ENCODE results near the gene KLK2. TPM values are rescaled to one million over a fixed set of nuclear protein-coding genes. Genes with fewer than 3 reads are reported as not detected.

Gene KLK2
- total and polyA plus RNA-seq, 2 of the 8 experiments (the other 6 are each of a cell fraction or from before 2014, with no cell fraction given): 0.20 TPM; not detected in 1

DNA sequence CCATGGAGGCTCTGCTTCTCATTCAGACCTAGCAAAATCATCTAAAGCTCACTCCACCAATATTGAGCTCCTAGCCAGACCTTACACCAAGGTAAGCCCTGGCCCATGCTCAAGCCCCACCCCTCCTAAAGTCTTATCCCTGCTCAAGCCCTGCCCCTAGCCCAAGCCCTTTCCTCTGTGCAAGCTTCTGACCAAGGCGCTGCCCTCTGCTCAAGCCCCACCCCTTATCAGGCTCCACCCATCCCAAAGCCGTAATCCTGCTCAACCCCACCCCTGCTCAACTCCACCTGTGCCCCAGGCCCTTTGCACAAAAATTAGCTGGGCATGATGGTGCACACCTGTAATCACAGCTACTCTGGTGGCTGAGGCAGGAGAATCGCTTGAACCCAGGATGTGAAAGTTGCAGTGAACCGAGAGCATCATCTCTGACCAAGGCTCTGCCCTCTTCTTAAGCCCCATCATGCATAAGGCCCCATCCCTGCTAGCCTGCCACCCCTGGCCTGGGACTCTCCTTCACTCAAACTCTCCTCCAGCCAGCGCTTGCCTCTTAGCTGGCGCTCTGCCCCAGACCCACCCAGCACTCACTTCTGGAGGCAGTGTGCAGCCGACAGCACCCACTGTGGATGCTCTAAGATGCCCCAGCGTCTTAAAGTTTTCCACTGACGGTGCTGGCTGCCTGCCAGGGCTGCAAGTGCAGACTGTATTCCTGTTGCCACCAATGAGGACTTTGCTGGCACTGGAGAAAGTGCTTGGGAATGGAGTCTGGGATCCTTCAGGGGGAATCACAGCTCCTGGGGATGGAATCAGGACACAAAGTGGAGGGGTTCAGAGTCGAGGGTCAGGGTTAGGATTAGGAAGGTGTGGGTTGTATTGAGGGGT, 21.5 kb downstream of the KLK2 start:
- Histone ChIP-seq H2BK20ac (ENCODE audit: low read length) (no peak overlapping the region), H3K27ac (ENCODE audit: low read depth, low read length) (no peak overlapping the region), H3K27me3 (replicated peaks in 1 of 4; ENCODE audit: control insufficient read depth in 3 of 4, extremely low read depth in 1 of 4, insufficient read depth in 3 of 4, low read length in 3 of 4) (peaks cover 0 to 3% (median 1%) of the 10 kb centered on the region in 4 experiments; a peak in 1 of 7 replicates), H3K4me3 (ENCODE audit: extremely low read depth in 1 of 4, insufficient read depth in 2 of 4, low read depth in 3 of 4, low read length in 4 of 4) (no peak overlapping the region), H3K9me3 (ENCODE audit: insufficient read depth in 2 of 2, low read depth in 1 of 2, low read length in 1 of 2) (peaks cover 23 to 26% of the 10 kb centered on the region in 2 experiments), H3K18ac (ENCODE audit: extremely low read depth, low read length) (no peak overlapping the region), H3K23me2 (ENCODE audit: low read depth, low read length) (no peaks in the 10 kb centered on the region; the same call in 1 of the 2 replicates), H4K8ac (ENCODE audit: extremely low read depth, insufficient read depth, low read length) (no peak overlapping the region), H2BK12ac (ENCODE audit: low read depth, low read length) (no peak overlapping the region), H4K91ac (replicated peaks; ENCODE audit: insufficient read length, low read length) (no peak overlapping the region), H2BK5ac (ENCODE audit: low read depth, low read length) (no peak overlapping the region), H4K20me1 (replicated peaks in 1 of 2; ENCODE audit: control insufficient read depth in 1 of 2, insufficient read depth in 2 of 2, low read length in 2 of 2) (peaks cover 0 to 2% of the 10 kb centered on the region in 2 experiments), H3K4ac (replicated peaks; ENCODE audit: insufficient read length, low read depth, low read length) (no peak overlapping the region), H2AFZ (ENCODE audit: low read length) (no peak overlapping the region), H2BK120ac (replicated peaks; ENCODE audit: low read depth, low read length) (no peak overlapping the region), H3K23ac (ENCODE audit: insufficient read length) (no peak overlapping the region), H3K56ac (replicated peaks; ENCODE audit: insufficient read length, low read depth, low read length) (no peak overlapping the region), H2AK5ac (ENCODE audit: low read depth, low read length) (no peak overlapping the region), H3K79me1 (ENCODE audit: low read depth, low read length) (no peaks in the 10 kb centered on the region), H4K5ac (ENCODE audit: insufficient read length, low read depth, low read length) (no peak overlapping the region), H3K4me2 (ENCODE audit: insufficient read depth in 1 of 2, low read depth in 2 of 2, low read length in 2 of 2) (no peak overlapping the region), H3K4me1 (replicated peaks in 1 of 4; ENCODE audit: control insufficient read depth in 3 of 4, insufficient read depth in 4 of 4, low read length in 3 of 4) (no peaks in the 10 kb centered on the region), H3K9ac (replicated peaks in 1 of 4; ENCODE audit: extremely low read depth in 1 of 4, low read depth in 3 of 4, low read length in 3 of 4) (no peak overlapping the region), H3K14ac (ENCODE audit: insufficient read length) (no peak overlapping the region), H3K79me2 (ENCODE audit: control insufficient read depth in 1 of 2, insufficient read depth in 2 of 2, low read length in 2 of 2) (no peaks in the 10 kb centered on the region), H2BK15ac (ENCODE audit: low read length) (no peak overlapping the region), H3K36me3 (ENCODE audit: control insufficient read depth in 2 of 4, insufficient read depth in 4 of 4, low read length in 3 of 4) (no peaks in the 10 kb centered on the region)
- TF ChIP-seq KDM5A (IDR thresholded peaks at IDR 0.05; ENCODE audit: low read length) (no peak), EGR1 (IDR thresholded peaks at IDR 0.05; ENCODE audit: borderline replicate concordance, low read depth, low read length) (no peak), RAD21 (IDR thresholded peaks at IDR 0.05 in 1 of 2, conservative IDR thresholded peaks at IDR 0.05 in 1 of 2; ENCODE audit: low read depth in 2 of 2, low read length in 2 of 2) (no peak), SP2 (IDR thresholded peaks at IDR 0.05; ENCODE audit: low read length) (no peak), SP4 (IDR thresholded peaks at IDR 0.05; ENCODE audit: low read length) (no peak), POLR2A (IDR thresholded peaks at IDR 0.05; ENCODE audit: control extremely low read depth in 1 of 2, low read depth in 2 of 2, low read length in 2 of 2) (no peak), CHD1 (IDR thresholded peaks at IDR 0.05; ENCODE audit: low read depth, low read length) (no peak)
- 88% methylated on average over 10 of the region's 10 CpGs; no CpG with 5 or more reads in 1 of the 2 experiments for WGBS, 2 experiments (ENCODE audit: extremely low coverage in 1 of 2, insufficient coverage in 1 of 2, insufficient read length in 1 of 2, insufficient replicate concordance in 2 of 2, low coverage in 1 of 2, low lambda C conversion rate in 2 of 2, missing lambda C conversion rate in 1 of 2)
- FAIRE-seq (no peak), DNase-seq (ENCODE audit: low read depth in 1 of 2, low spot score in 2 of 2) (no peak)
- ChIA-PET POLR2A (ENCODE audit: partially characterized antibody) (interaction anchor here (0.9 to 1.8 kb wide), 2 partner anchors 75 to 99 kb away, joined by 4 read pairs; no protein-coding TSS in a partner anchor), CTCF (ENCODE audit: partially characterized antibody) (interaction anchor here (0.9 to 4.7 kb wide), 9 partner anchors 10 to 113 kb away, joined by 3 to 29 read pairs (median 4); no protein-coding TSS in a partner anchor)
